ENCODE data around the gene CDH23. TPM values are rescaled to one million over a fixed set of nuclear protein-coding genes. Genes with fewer than 3 reads are reported as not detected.

The CDH23 gene
- total RNA-seq, 1 experiment from 2014 or later = 0.37 TPM

GRCh38 chr10:71659111-71659634, 262.5 kb downstream of the CDH23 start:
- no peak for DNase-seq (ENCODE audit: low spot score)

- no peak for DNase-seq (ENCODE audit: low spot score)
Observed at GRCh38 chr10:71659737-71660136, 263.0 kb downstream of the CDH23 start.

GRCh38 chr10:71660313-71660712, 263.6 kb downstream of the CDH23 start:
- DNase-seq (ENCODE audit: low spot score) = no peak

GRCh38 chr10:71661060-71661622, 264.4 kb downstream of the CDH23 start:
- DNase-seq (ENCODE audit: low spot score) = no peak

- no peak for DNase-seq (ENCODE audit: low spot score)
Observed at GRCh38 chr10:71661779-71662336, 265.1 kb downstream of the CDH23 start.

GRCh38 chr10:71663311-71663710, 266.6 kb downstream of the CDH23 start:
- DNase-seq (ENCODE audit: low spot score) = no peak

- DNase-seq (ENCODE audit: low spot score) = no peak
Observed at GRCh38 chr10:71664585-71664984, 267.9 kb downstream of the CDH23 start.

GRCh38 chr10:71665456-71665855, 268.7 kb downstream of the CDH23 start:
- DNase-seq (ENCODE audit: low spot score) = no peak

- DNase-seq (ENCODE audit: low spot score) = no peak
Observed at GRCh38 chr10:71666639-71667386, 270.1 kb downstream of the CDH23 start.

GRCh38 chr10:71667387-71667752, 270.6 kb downstream of the CDH23 start:
- DNase-seq (ENCODE audit: low spot score) = no peak

- no peak for DNase-seq (ENCODE audit: low spot score)
Observed at GRCh38 chr10:71671994-71672946, 275.6 kb downstream of the CDH23 start.

- no peak for DNase-seq (ENCODE audit: low spot score)
Observed at GRCh38 chr10:71675295-71675970, 278.7 kb downstream of the CDH23 start.

GRCh38 chr10:71677261-71677660, 280.5 kb downstream of the CDH23 start:
- no peak for DNase-seq (ENCODE audit: low spot score)

- DNase-seq (ENCODE audit: low spot score) = no peak
Observed at GRCh38 chr10:71678057-71678805, 281.5 kb downstream of the CDH23 start.

- no peak for DNase-seq (ENCODE audit: low spot score)
Observed at GRCh38 chr10:71679425-71679824, 282.7 kb downstream of the CDH23 start.

GRCh38 chr10:71681977-71682376, 285.3 kb downstream of the CDH23 start:
- DNase-seq (ENCODE audit: low spot score) = no peak

GRCh38 chr10:71683301-71683700, 286.6 kb downstream of the CDH23 start:
- no peak for DNase-seq (ENCODE audit: low spot score)

GRCh38 chr10:71684356-71685173, 287.8 kb downstream of the CDH23 start:
- DNase-seq (ENCODE audit: low spot score) = peak; percentile 39

- no peak for DNase-seq (ENCODE audit: low spot score)
Observed at GRCh38 chr10:71685554-71686232, 289.0 kb downstream of the CDH23 start.

All from H4 (cell line).